ENCODE results near the gene MED17. TPM values are rescaled to one million over a fixed set of nuclear protein-coding genes. Genes with fewer than 3 reads are reported as not detected.
A peak's percentile ranks its signal among the peaks of the same experiment; 100 is the strongest.

MED17 gene
- total RNA-seq, 4 donors from 2014 or later, result 18.9 to 27.8 (median 22.3) TPM

DNA sequence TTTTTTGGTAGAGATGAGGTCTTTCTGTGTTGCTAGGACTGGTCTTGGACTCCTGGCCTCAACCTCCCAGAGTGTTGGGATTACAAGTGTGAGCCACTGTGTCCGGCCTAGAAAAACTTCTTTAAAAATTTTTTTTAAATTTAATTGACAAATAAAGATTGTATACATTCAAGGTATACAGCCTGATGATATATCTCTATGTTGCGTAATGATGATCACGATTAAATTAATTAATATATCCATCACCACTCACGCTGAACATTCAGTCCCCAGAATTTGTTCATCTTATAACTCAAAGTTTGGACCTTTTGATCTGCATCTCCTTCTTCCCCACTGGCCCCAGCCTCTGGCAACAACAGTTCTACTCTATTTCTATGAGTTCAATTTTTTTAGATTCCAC lies 39.1 kb downstream of the MED17 start:
- Histone ChIP-seq H3K9me3 (no peaks in the 10 kb centered on the region), H3K36me3 (no peaks in the 10 kb centered on the region), H3K27ac (replicated peaks in 1 of 4) (no peak overlapping the region), H3K27me3 (no peaks in the 10 kb centered on the region), H3K4me1 (peaks cover 0 to 3% (median 0%) of the 10 kb centered on the region in 4 donors), H3K4me3 (no peak overlapping the region)
- TF ChIP-seq POLR2A (IDR thresholded peaks at IDR 0.05; ENCODE audit: low read depth) (no peak), EP300 (IDR thresholded peaks at IDR 0.05) (no peak), POLR2AphosphoS5 (IDR thresholded peaks at IDR 0.05) (no peak)
- TF ChIP-seq, protein P1, sequence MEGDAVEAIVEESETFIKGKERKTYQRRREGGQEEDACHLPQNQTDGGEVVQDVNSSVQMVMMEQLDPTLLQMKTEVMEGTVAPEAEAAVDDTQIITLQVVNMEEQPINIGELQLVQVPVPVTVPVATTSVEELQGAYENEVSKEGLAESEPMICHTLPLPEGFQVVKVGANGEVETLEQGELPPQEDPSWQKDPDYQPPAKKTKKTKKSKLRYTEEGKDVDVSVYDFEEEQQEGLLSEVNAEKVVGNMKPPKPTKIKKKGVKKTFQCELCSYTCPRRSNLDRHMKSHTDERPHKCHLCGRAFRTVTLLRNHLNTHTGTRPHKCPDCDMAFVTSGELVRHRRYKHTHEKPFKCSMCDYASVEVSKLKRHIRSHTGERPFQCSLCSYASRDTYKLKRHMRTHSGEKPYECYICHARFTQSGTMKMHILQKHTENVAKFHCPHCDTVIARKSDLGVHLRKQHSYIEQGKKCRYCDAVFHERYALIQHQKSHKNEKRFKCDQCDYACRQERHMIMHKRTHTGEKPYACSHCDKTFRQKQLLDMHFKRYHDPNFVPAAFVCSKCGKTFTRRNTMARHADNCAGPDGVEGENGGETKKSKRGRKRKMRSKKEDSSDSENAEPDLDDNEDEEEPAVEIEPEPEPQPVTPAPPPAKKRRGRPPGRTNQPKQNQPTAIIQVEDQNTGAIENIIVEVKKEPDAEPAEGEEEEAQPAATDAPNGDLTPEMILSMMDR (IDR thresholded peaks at IDR 0.05), result no peak
- intact Hi-C loops (cut with DNase I), result no loop called here
- no peak for DNase-seq (ENCODE audit: extremely low spot score)
- 95% methylated on average over 4 of the region's 4 CpGs for WGBS

DNA sequence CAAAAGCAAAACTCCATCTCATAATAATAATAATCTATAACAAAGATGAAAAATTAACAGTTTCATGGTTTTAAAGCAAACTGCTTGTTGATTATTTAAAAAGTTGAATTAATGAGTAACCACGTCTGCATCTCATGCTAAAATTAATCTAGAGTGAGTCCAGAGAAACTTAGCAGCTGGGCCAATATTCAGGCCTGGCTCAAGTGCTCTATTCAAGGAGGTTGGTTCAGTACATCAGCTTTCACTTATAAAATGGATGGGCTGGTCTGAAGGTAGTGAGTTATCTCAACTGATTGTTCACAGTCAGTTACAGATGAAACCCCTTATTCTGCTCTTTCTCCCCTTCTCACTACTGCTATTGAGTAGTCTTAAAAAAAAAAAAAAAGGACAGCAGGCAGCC lies 43.3 kb downstream of the MED17 start:
- no peak overlapping the region for H3K4me3 ChIP-seq
- intact Hi-C loops (cut with DNase I), result no loop called here
- TF ChIP-seq EP300 (IDR thresholded peaks at IDR 0.05) (no peak), POLR2AphosphoS5 (IDR thresholded peaks at IDR 0.05) (no peak), POLR2A (IDR thresholded peaks at IDR 0.05; ENCODE audit: low read depth) (no peak)
- TF ChIP-seq, protein P1 (IDR thresholded peaks at IDR 0.05), result no peak
- no peaks in the 10 kb centered on the region for H3K36me3 ChIP-seq
- WGBS, result 76% methylated on average over 1 of the region's 1 CpG
- no peak overlapping the region for H3K27ac ChIP-seq (replicated peaks in 1 of 4)
- H3K4me1 ChIP-seq, result no peaks in the 10 kb centered on the region
- DNase-seq (ENCODE audit: extremely low spot score), result no peak
- no peaks in the 10 kb centered on the region for H3K9me3 ChIP-seq
- no peaks in the 10 kb centered on the region for H3K27me3 ChIP-seq

DNA sequence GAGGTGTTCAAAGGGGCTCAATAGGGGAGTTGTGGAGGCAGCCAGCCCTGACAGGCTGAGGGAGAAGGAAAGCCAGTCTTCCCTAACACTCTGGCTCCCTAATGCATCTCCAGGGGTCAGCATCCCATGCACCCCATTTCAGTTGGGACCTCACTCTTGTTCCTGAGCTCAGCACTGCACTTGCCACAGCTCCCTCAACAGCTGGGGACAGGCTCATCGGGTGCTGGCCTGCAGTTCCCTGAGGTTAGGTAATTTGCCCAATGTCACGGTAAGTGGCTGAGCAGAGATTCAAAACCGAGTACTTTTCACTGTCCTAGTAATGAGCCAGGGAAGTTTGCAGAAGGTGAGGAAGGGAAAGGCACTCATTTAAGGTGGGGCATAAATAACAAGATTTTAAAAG lies 45.5 kb downstream of the MED17 start:
- intact Hi-C loops (cut with DNase I), result no loop called here
- H3K27me3 ChIP-seq, result no peaks in the 10 kb centered on the region
- H3K4me1 ChIP-seq, result no peaks in the 10 kb centered on the region
- TF ChIP-seq POLR2A (IDR thresholded peaks at IDR 0.05; ENCODE audit: low read depth) (no peak), POLR2AphosphoS5 (IDR thresholded peaks at IDR 0.05) (no peak), EP300 (IDR thresholded peaks at IDR 0.05) (no peak)
- TF ChIP-seq, protein P1 (IDR thresholded peaks at IDR 0.05), result no peak
- H3K4me3 ChIP-seq, result no peak overlapping the region
- WGBS, result 79% methylated on average over 3 of the region's 3 CpGs
- DNase-seq (ENCODE audit: extremely low spot score), result peak; percentile 45
- no peak overlapping the region for H3K27ac ChIP-seq (replicated peaks in 1 of 4)
- H3K9me3 ChIP-seq, result no peaks in the 10 kb centered on the region
- no peaks in the 10 kb centered on the region for H3K36me3 ChIP-seq

DNA sequence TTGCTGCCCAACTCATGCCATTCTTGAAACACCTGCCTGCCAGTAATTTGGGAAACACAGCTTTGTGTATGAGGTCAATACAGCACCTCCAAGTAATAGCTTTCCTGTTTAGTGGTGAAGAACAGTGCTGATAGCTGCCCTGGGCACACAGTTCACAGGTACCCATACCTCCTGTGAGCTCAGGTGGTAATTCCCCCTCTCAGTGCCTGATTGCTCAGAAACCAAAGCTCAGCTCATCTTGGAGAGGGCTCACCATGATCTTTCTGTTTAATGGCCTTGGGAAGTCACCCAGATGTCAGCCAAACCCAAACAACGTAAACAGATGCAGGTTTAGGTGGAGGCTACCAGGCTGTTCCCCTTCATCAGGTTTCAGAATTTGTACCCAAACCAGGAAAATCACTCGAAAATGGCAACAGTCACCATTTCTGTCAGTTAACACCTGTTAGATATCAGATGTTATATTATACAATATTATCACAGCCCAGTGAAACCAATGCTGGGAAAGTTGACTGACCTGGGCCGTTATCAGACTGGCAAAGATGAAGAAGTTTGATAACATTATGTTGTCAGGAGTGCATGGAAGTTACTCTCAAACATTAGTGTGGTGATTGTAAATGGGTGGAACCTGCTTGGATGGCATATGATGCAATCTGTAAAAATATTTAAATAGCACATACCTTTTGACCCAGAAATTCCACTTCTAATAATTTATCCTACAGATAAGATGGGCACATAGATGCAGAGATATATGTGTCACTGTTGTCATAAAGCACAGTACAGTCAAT lies 47.5 kb downstream of the MED17 start:
- DNase-seq (ENCODE audit: extremely low spot score), result peak; percentile 68
- 82% methylated on average over 3 of the region's 3 CpGs for WGBS
- Histone ChIP-seq H3K9me3 (no peaks in the 10 kb centered on the region), H3K4me1 (no peaks in the 10 kb centered on the region), H3K27me3 (no peaks in the 10 kb centered on the region), H3K27ac (replicated peaks in 1 of 4) (no peak overlapping the region), H3K36me3 (no peaks in the 10 kb centered on the region), H3K4me3 (no peak overlapping the region)
- TF ChIP-seq, protein P1 (IDR thresholded peaks at IDR 0.05), result no peak
- TF ChIP-seq POLR2A (IDR thresholded peaks at IDR 0.05; ENCODE audit: low read depth) (no peak), POLR2AphosphoS5 (IDR thresholded peaks at IDR 0.05) (no peak), EP300 (IDR thresholded peaks at IDR 0.05) (no peak)
- intact Hi-C loops (cut with DNase I), result no loop called here
